Endothelial cell of umbilical vein (primary cell): ENCODE measurements around the gene HSD3B7. TPM values are rescaled to one million over a fixed set of nuclear protein-coding genes. Genes with fewer than 3 reads are reported as not detected.

Experiments
- BruUV-seq: library from RNA; stranded (reverse); fragments of 400-500 nt; replicated peaks from 2 replicates; lab custom pipeline; 2021; lab: Mats Ljungman, UMichigan
- CTCF ChIA-PET: fragments of 300-600, 350-600 bp; sonication (Branson Sonifier 250); formaldehyde crosslinking; loops from one replicate; lab custom pipeline; 2021; ENCODE audit warnings: antibody characterized with exemption, inconsistent platforms; lab: Charles Lee
- POLR2A ChIA-PET: fragments of 300-600, 350-600 bp; sonication (Branson Sonifier 250); formaldehyde crosslinking; loops from one replicate; lab custom pipeline; 2021; ENCODE audit warnings: antibody characterized with exemption, inconsistent platforms; lab: Charles Lee
- DNase-seq: peaks from one replicate; pipeline ENCODE4 v3.0.0-alpha.2; 2011; ENCODE audit warnings: low read depth, low spot score
- FAIRE-seq: peaks from 2 replicates; lab custom pipeline; 2011; peaks lifted over from hg19 to GRCh38; lab: Jason Lieb, UNC
- H2AFZ ChIP-seq: 2 replicates; pipeline ENCODE4 v1.6.0; 2012; ENCODE audit warnings: low read depth, low read length, control low read depth, inconsistent platforms
- H3K27ac ChIP-seq: 2 replicates; pipeline ENCODE4 v1.5.1; 2011; ENCODE audit warnings: low read depth, mild to moderate bottlenecking, control low read depth, low read length, moderate library complexity; ENCODE audit not compliant: insufficient read depth
- H3K27me3 ChIP-seq, 2 experiments: 2 replicates each; pipeline versions ENCODE4 v1.6.0 to v1.6.1; 2011; ENCODE audit warnings: low read length in 2 of 2, mixed read lengths in 1 of 2; ENCODE audit not compliant: control insufficient read depth in 2 of 2, insufficient read depth in 2 of 2
- H3K36me3 ChIP-seq, 2 experiments: 2 replicates in 1 of 2; 3 replicates in 1 of 2; pipeline ENCODE4 v1.5.1; 2011; ENCODE audit warnings: low read length in 2 of 2, mild to moderate bottlenecking in 1 of 2, moderate library complexity in 1 of 2; ENCODE audit not compliant: control insufficient read depth in 2 of 2, insufficient read depth in 2 of 2; ENCODE audit errors: extremely low read depth in 1 of 2
- H3K4me1 ChIP-seq: 3 replicates; pipeline ENCODE4 v1.5.1; 2011; ENCODE audit warnings: mild to moderate bottlenecking, low read length; ENCODE audit not compliant: control insufficient read depth, insufficient read depth; ENCODE audit errors: extremely low read depth
- H3K4me2 ChIP-seq: 2 replicates; pipeline ENCODE4 v1.6.1; 2011; ENCODE audit warnings: low read length, control low read depth, mixed read lengths; ENCODE audit not compliant: insufficient read depth
- H3K4me3 ChIP-seq, 3 experiments: fragments of 200-600 bp in 1 of 3; sonication (generic), shearing (Covaris generic) in 1 of 3; replicated peaks in 1 of 3; 2 replicates each; pipeline ENCODE4 v1.5.1; 2011 to 2016; ENCODE audit warnings: control low read depth in 3 of 3, low read length in 3 of 3, mild to moderate bottlenecking in 2 of 3, inconsistent platforms in 1 of 3, low read depth in 1 of 3, moderate library complexity in 1 of 3; ENCODE audit not compliant: insufficient read depth in 1 of 3
- H3K79me2 ChIP-seq: 2 replicates; pipeline ENCODE4 v1.6.0; 2012; ENCODE audit warnings: low read length, inconsistent platforms; ENCODE audit not compliant: control insufficient read depth, insufficient read depth
- H3K9ac ChIP-seq: replicated peaks from 2 replicates; pipeline ENCODE3; 2011; ENCODE audit warnings: low read length, control low read depth; ENCODE audit not compliant: insufficient read depth; ENCODE audit errors: extremely low read depth
- H3K9me1 ChIP-seq: replicated peaks from 3 replicates; pipeline ENCODE4 v1.6.0; 2011; ENCODE audit warnings: mild to moderate bottlenecking, low read length; ENCODE audit not compliant: control insufficient read depth, insufficient read depth; ENCODE audit errors: extremely low read depth
- H3K9me3 ChIP-seq: replicated peaks from 2 replicates; pipeline ENCODE4 v1.5.1; 2012; ENCODE audit warnings: low read length, inconsistent platforms; ENCODE audit not compliant: control insufficient read depth, insufficient read depth
- H4K20me1 ChIP-seq: replicated peaks from 2 replicates; pipeline ENCODE3; 2011; ENCODE audit warnings: mild to moderate bottlenecking, low read length; ENCODE audit not compliant: control insufficient read depth, insufficient read depth; ENCODE audit errors: extremely low read depth
- CTCF ChIP-seq, 2 donors: IDR thresholded peaks; 1 replicate in 1 of 2; 2 replicates in 1 of 2; pipeline ENCODE4 v1.5.1; 2011; ENCODE audit warnings: low read length in 2 of 2, mild to moderate bottlenecking in 2 of 2, moderate library complexity in 2 of 2, control low read depth in 1 of 2, inconsistent platforms in 1 of 2, low read depth in 1 of 2; ENCODE audit not compliant: insufficient read depth in 1 of 2; ENCODE audit errors: extremely low read depth in 1 of 2
- EZH2 ChIP-seq: IDR thresholded peaks from 2 replicates; pipeline ENCODE4 v1.6.1; 2012; ENCODE audit warnings: borderline replicate concordance, low read depth, mild to moderate bottlenecking, moderate library complexity, low read length, inconsistent platforms; ENCODE audit not compliant: severe bottlenecking
- FOS ChIP-seq: IDR thresholded peaks from 2 replicates; pipeline ENCODE4 v1.6.1; 2011; ENCODE audit warnings: mild to moderate bottlenecking, low read length, moderate library complexity, borderline replicate concordance; ENCODE audit not compliant: insufficient read depth
- GATA2 ChIP-seq: IDR thresholded peaks from 2 replicates; pipeline ENCODE4 v1.7.0; 2011; ENCODE audit warnings: low read depth, mild to moderate bottlenecking, moderate library complexity, mixed read lengths, low read length; ENCODE audit not compliant: insufficient read length, insufficient read depth
- JUN ChIP-seq: IDR thresholded peaks from 2 replicates; pipeline ENCODE4 v1.6.1; 2011; ENCODE audit warnings: borderline replicate concordance, low read depth; ENCODE audit not compliant: insufficient read length, insufficient read depth
- MAX ChIP-seq: IDR thresholded peaks from 2 replicates; pipeline ENCODE4 v1.6.1; 2011; ENCODE audit not compliant: insufficient read depth, insufficient read length
- MYC ChIP-seq: IDR thresholded peaks from one replicate; pipeline ENCODE4 v1.6.1; 2011; ENCODE audit warnings: mild to moderate bottlenecking, low read depth, low read length
- POLR2A ChIP-seq: IDR thresholded peaks from 2 replicates; pipeline ENCODE4 v1.6.1; 2012; ENCODE audit warnings: low read depth, mild to moderate bottlenecking, control low read depth, low read length
- POLR2AphosphoS5 ChIP-seq: IDR thresholded peaks from 2 replicates; pipeline ENCODE4 v1.6.1; 2012; ENCODE audit warnings: low read depth, mild to moderate bottlenecking, control low read depth, low read length, moderate library complexity; ENCODE audit not compliant: insufficient read depth
- dilution Hi-C: fragments of 300-500 bp; cut with MboI; formaldehyde crosslinking; loops from one replicate; pipeline ENCODE4 v1.15.0; 2019; ENCODE audit warnings: low sequenced_read_pairs; ENCODE audit not compliant: extremely low pct_ligation_motif_present
- intact Hi-C: fragments of 100-400 bp; cut with micrococcal nuclease; formaldehyde crosslinking; loops from one replicate; pipeline ENCODE4 v1.10.0; 2022
- polyA plus RNA-seq, 4 experiments: library from polyadenylated mRNA; depleted of rRNA in 3 of 4; stranded (reverse) in 3 of 4; unstranded in 1 of 4; fragments of >200 nt; gene quantifications; 2 replicates each; pipeline versions ENCODE4 v1.2.1 to v1.2.3, GENCODE V29; 2011 to 2012; ENCODE audit warnings: missing spikeins in 1 of 4
- total RNA-seq: library from RNA; stranded (reverse); gene quantifications from 2 replicates; pipeline ENCODE4 v1.2.3, GENCODE V29; 2021

Gene HSD3B7
- total and polyA plus RNA-seq, 2 donors (not counting 3 experiments of a cell fraction or from before 2014, with no cell fraction given), result 3.5 to 4.8 TPM

- no peak for FAIRE-seq
- peaks cover 25 to 57% of the 10 kb centered on the region in 2 experiments for H3K36me3 ChIP-seq
These were observed 19.6 kb upstream of the HSD3B7 start for GRCh38 chr16:30965436-30965835.

More at GRCh38 chr16:30965436-30965835, 19.6 kb upstream of the HSD3B7 start:
- no peak overlapping the region for H2AFZ ChIP-seq
- no peaks in the 10 kb centered on the region for H3K9me3 ChIP-seq
- no peaks in the 10 kb centered on the region for H4K20me1 ChIP-seq
- dilution Hi-C loops (no loop called here), intact Hi-C loops (no loop called here)
- no peak for TF ChIP-seq EZH2
- TF ChIP-seq MYC, result no peak
- TF ChIP-seq MAX, result no peak
- no peak for TF ChIP-seq JUN
- no peak for TF ChIP-seq FOS
- no peak for TF ChIP-seq GATA2
- TF ChIP-seq CTCF (IDR thresholded peaks at IDR 0.05; ENCODE audit: extremely low read depth in 1 of 2, insufficient read depth in 1 of 2, low read depth in 1 of 2, low read length in 2 of 2), result no peak
- TF ChIP-seq POLR2A, result no peak
- no peak for TF ChIP-seq POLR2AphosphoS5
- ChIA-PET CTCF (no interaction called here), POLR2A (no interaction called here)
- no peak overlapping the region for H3K9ac ChIP-seq
- H3K27me3 ChIP-seq, result no peaks in the 10 kb centered on the region
- H3K27ac ChIP-seq, result no peak overlapping the region
- H3K4me3 ChIP-seq, result no peak overlapping the region
- BruUV-seq, result no TSS peak
- no peak overlapping the region for H3K4me2 ChIP-seq
- no peaks in the 10 kb centered on the region for H3K79me2 ChIP-seq
- no peaks in the 10 kb centered on the region for H3K9me1 ChIP-seq
- DNase-seq, result no peak
- no peaks in the 10 kb centered on the region for H3K4me1 ChIP-seq
